ENCODE results near the gene MKRN2.
"Not testable (repeated sequence)": the region's sequence is repeated elsewhere in the genome, so short reads cannot be mapped to it uniquely, and the experiment has no call there.

MKRN2 gene

DNA sequence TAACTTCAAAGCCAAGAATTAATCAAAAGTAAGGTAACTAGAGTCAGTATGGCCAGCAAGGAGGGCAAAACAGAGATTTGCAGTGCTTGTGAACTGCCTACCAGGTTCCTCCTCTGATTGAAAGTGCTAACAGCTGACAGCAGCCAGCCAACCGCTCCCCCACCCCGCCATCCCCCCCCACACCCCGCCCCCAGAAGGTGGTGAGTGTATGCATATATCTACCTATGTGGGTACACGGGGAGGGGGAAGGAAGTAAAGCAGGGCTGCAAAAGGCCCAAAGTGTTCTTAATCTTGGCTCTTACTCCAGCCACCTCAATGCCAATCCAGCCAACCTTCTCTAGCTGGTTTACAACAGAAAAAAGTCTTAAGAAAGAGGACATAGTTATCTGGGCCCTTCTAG, 56.4 kb downstream of the MKRN2 start:
- no peak for DNase-seq (ENCODE audit: low read depth)
- Histone ChIP-seq H3K9me3 (ENCODE audit: control insufficient read depth, low read length) (no peaks in the 10 kb centered on the region), H3K9ac (ENCODE audit: low read length) (no peak overlapping the region), H3K4me3 (ENCODE audit: low read length) (no peak overlapping the region), H3K4me1 (ENCODE audit: control insufficient read depth, insufficient read depth, low read length) (peaks cover 8% of the 10 kb centered on the region), H3K36me3 (ENCODE audit: control insufficient read depth, insufficient read depth, low read length, severe bottlenecking) (peaks cover 73% of the 10 kb centered on the region), H3K27me3 (replicated peaks; ENCODE audit: control insufficient read depth, insufficient read depth, low read length) (no peaks in the 10 kb centered on the region)

- Histone ChIP-seq H3K27me3 (replicated peaks; ENCODE audit: control insufficient read depth, insufficient read depth, low read length) (no peaks in the 10 kb centered on the region), H3K4me1 (ENCODE audit: control insufficient read depth, insufficient read depth, low read length) (peaks cover 8% of the 10 kb centered on the region), H3K4me3 (ENCODE audit: low read length) (no peak overlapping the region), H3K9ac (ENCODE audit: low read length) (no peak overlapping the region), H3K36me3 (ENCODE audit: control insufficient read depth, insufficient read depth, low read length, severe bottlenecking) (peaks cover 57% of the 10 kb centered on the region), H3K9me3 (ENCODE audit: control insufficient read depth, low read length) (no peaks in the 10 kb centered on the region)
- no peak for DNase-seq (ENCODE audit: low read depth)
These were observed 58.4 kb downstream of the MKRN2 start for GRCh38 chr3:12615266-12615665.

DNA sequence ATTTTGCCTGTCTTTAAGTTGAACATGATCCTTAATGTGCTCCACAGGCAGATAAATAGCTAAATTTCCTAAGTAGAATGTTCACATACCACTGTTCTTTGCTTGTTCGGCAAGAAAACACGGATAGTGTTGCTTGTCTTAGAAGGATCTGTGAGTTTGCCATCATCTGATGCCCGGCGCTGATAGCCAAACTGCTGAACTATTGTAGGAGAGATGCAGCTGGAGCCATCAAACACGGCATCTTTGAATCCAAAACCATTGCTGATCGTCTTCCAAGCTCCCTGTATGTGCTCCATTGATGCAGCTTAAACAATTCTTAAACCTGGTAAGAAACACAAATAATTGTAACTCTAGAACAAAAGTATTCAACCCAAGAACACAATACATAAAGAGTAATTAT, 61.5 kb downstream of the MKRN2 start:
- H3K36me3 ChIP-seq (ENCODE audit: control insufficient read depth, insufficient read depth, low read length, severe bottlenecking): peaks cover 43% of the 10 kb centered on the region
- H3K27me3 ChIP-seq (replicated peaks; ENCODE audit: control insufficient read depth, insufficient read depth, low read length): no peaks in the 10 kb centered on the region
- DNase-seq (ENCODE audit: low read depth): no peak
- H3K4me3 ChIP-seq (ENCODE audit: low read length): no peak overlapping the region
- peaks cover 7% of the 10 kb centered on the region for H3K4me1 ChIP-seq (ENCODE audit: control insufficient read depth, insufficient read depth, low read length)
- H3K9me3 ChIP-seq (ENCODE audit: control insufficient read depth, low read length): no peaks in the 10 kb centered on the region
- no peak overlapping the region for H3K9ac ChIP-seq (ENCODE audit: low read length)

DNA sequence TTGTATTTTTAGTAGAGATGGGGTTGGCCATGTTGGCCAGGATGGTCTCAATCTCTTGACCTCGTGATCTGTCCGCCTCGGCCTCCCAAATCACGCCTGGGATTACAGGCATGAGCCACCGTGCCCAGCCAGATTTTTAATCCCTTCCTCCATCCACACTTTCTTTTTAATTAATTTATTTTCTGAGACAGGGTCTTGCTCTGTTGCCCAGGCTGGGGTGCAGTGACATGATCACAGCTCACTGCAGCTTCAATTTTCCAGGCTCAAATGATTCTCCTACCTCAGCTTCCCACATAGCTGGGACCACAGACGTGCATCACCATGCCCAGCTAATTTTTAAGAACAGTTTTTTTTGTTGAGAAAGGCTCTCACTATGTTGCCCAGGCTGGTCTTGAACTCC, 63.4 kb downstream of the MKRN2 start:
- no peak overlapping the region for H3K9ac ChIP-seq (ENCODE audit: low read length)
- H3K4me1 ChIP-seq (ENCODE audit: control insufficient read depth, insufficient read depth, low read length): peaks cover 7% of the 10 kb centered on the region
- no peaks in the 10 kb centered on the region for H3K9me3 ChIP-seq (ENCODE audit: control insufficient read depth, low read length)
- no peak for DNase-seq (ENCODE audit: low read depth)
- H3K27me3 ChIP-seq (replicated peaks; ENCODE audit: control insufficient read depth, insufficient read depth, low read length): no peaks in the 10 kb centered on the region
- peaks cover 26% of the 10 kb centered on the region for H3K36me3 ChIP-seq (ENCODE audit: control insufficient read depth, insufficient read depth, low read length, severe bottlenecking)
- H3K4me3 ChIP-seq (ENCODE audit: low read length): no peak overlapping the region

GRCh38 chr3:12620729-12621128, 63.8 kb downstream of the MKRN2 start:
- H3K9me3 ChIP-seq (ENCODE audit: control insufficient read depth, low read length): no peaks in the 10 kb centered on the region
- no peak for DNase-seq (ENCODE audit: low read depth)
- H3K27me3 ChIP-seq (replicated peaks; ENCODE audit: control insufficient read depth, insufficient read depth, low read length): no peaks in the 10 kb centered on the region
- H3K4me1 ChIP-seq (ENCODE audit: control insufficient read depth, insufficient read depth, low read length): peaks cover 7% of the 10 kb centered on the region
- H3K36me3 ChIP-seq (ENCODE audit: control insufficient read depth, insufficient read depth, low read length, severe bottlenecking): peaks cover 22% of the 10 kb centered on the region
- no peak overlapping the region for H3K4me3 ChIP-seq (ENCODE audit: low read length)
- no peak overlapping the region for H3K9ac ChIP-seq (ENCODE audit: low read length)

GRCh38 chr3:12622335-12622734, 65.4 kb downstream of the MKRN2 start:
- Histone ChIP-seq H3K4me1 (ENCODE audit: control insufficient read depth, insufficient read depth, low read length) (peaks cover 11% of the 10 kb centered on the region), H3K36me3 (ENCODE audit: control insufficient read depth, insufficient read depth, low read length, severe bottlenecking) (peaks cover 11% of the 10 kb centered on the region), H3K27me3 (replicated peaks; ENCODE audit: control insufficient read depth, insufficient read depth, low read length) (no peaks in the 10 kb centered on the region), H3K4me3 (ENCODE audit: low read length) (no peak overlapping the region), H3K9ac (ENCODE audit: low read length) (no peak overlapping the region), H3K9me3 (ENCODE audit: control insufficient read depth, low read length) (no peaks in the 10 kb centered on the region)
- DNase-seq (ENCODE audit: low read depth): no peak

GRCh38 chr3:12624056-12624455, 67.2 kb downstream of the MKRN2 start:
- H3K27me3 ChIP-seq (replicated peaks; ENCODE audit: control insufficient read depth, insufficient read depth, low read length): no peaks in the 10 kb centered on the region
- no peak overlapping the region for H3K4me3 ChIP-seq (ENCODE audit: low read length)
- no peak overlapping the region for H3K9ac ChIP-seq (ENCODE audit: low read length)
- peaks cover 17% of the 10 kb centered on the region for H3K4me1 ChIP-seq (ENCODE audit: control insufficient read depth, insufficient read depth, low read length)
- DNase-seq (ENCODE audit: low read depth): no peak
- H3K9me3 ChIP-seq (ENCODE audit: control insufficient read depth, low read length): no peaks in the 10 kb centered on the region
- no peaks in the 10 kb centered on the region for H3K36me3 ChIP-seq (ENCODE audit: control insufficient read depth, insufficient read depth, low read length, severe bottlenecking)

GRCh38 chr3:12624964-12625363, 68.1 kb downstream of the MKRN2 start:
- H3K4me3 ChIP-seq (ENCODE audit: low read length); H3K9ac ChIP-seq (ENCODE audit: low read length): not testable (repeated sequence)

DNA sequence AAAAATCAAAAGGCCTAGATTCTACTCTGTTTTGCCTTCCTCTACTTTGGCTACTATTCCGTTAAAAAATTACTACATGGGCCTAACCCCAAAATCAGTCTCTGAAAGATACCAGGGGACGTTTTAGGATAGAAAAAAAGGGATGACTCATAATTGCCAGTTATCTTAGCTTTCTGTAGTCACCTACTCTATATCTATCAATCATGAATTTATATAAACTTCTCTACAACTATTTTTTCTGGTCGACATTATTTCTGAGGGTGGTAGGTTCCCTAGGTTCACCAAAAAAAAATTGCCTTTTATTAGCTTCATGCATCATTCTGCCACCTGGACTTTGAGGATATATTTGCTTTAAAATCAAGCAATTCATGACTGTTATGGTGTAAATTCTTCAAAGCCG, 70.5 kb downstream of the MKRN2 start:
- H3K9ac ChIP-seq (ENCODE audit: low read length): no peak overlapping the region
- H3K36me3 ChIP-seq (ENCODE audit: control insufficient read depth, insufficient read depth, low read length, severe bottlenecking): no peaks in the 10 kb centered on the region
- H3K9me3 ChIP-seq (ENCODE audit: control insufficient read depth, low read length): no peaks in the 10 kb centered on the region
- DNase-seq (ENCODE audit: low read depth): no peak
- H3K4me3 ChIP-seq (ENCODE audit: low read length): no peak overlapping the region
- peaks cover 16% of the 10 kb centered on the region for H3K4me1 ChIP-seq (ENCODE audit: control insufficient read depth, insufficient read depth, low read length)
- H3K27me3 ChIP-seq (replicated peaks; ENCODE audit: control insufficient read depth, insufficient read depth, low read length): no peaks in the 10 kb centered on the region

More at GRCh38 chr3:12624964-12625363, 68.1 kb downstream of the MKRN2 start:
- H3K36me3 ChIP-seq (ENCODE audit: control insufficient read depth, insufficient read depth, low read length, severe bottlenecking); H3K27me3 ChIP-seq (replicated peaks; ENCODE audit: control insufficient read depth, insufficient read depth, low read length); H3K9me3 ChIP-seq (ENCODE audit: control insufficient read depth, low read length); DNase-seq (ENCODE audit: low read depth): not testable (repeated sequence)
- H3K4me1 ChIP-seq (ENCODE audit: control insufficient read depth, insufficient read depth, low read length): peaks cover 23% of the 10 kb centered on the region

GRCh38 chr3:12628813-12629212, 71.9 kb downstream of the MKRN2 start:
- Histone ChIP-seq H3K4me1 (ENCODE audit: control insufficient read depth, insufficient read depth, low read length) (peaks cover 16% of the 10 kb centered on the region), H3K4me3 (ENCODE audit: low read length) (no peak overlapping the region), H3K9ac (ENCODE audit: low read length) (no peak overlapping the region), H3K36me3 (ENCODE audit: control insufficient read depth, insufficient read depth, low read length, severe bottlenecking) (no peaks in the 10 kb centered on the region), H3K27me3 (replicated peaks; ENCODE audit: control insufficient read depth, insufficient read depth, low read length) (no peaks in the 10 kb centered on the region), H3K9me3 (ENCODE audit: control insufficient read depth, low read length) (no peaks in the 10 kb centered on the region)
- DNase-seq (ENCODE audit: low read depth): no peak

- H3K27me3 ChIP-seq (replicated peaks; ENCODE audit: control insufficient read depth, insufficient read depth, low read length): no peaks in the 10 kb centered on the region
- H3K9me3 ChIP-seq (ENCODE audit: control insufficient read depth, low read length): no peaks in the 10 kb centered on the region
- H3K4me3 ChIP-seq (ENCODE audit: low read length): no peak overlapping the region
- H3K9ac ChIP-seq (ENCODE audit: low read length): no peak overlapping the region
- no peaks in the 10 kb centered on the region for H3K36me3 ChIP-seq (ENCODE audit: control insufficient read depth, insufficient read depth, low read length, severe bottlenecking)
- peak; percentile 80 for DNase-seq (ENCODE audit: low read depth)
- peaks cover 16% of the 10 kb centered on the region for H3K4me1 ChIP-seq (ENCODE audit: control insufficient read depth, insufficient read depth, low read length)
These were observed 72.7 kb downstream of the MKRN2 start for GRCh38 chr3:12629560-12629959.

- H3K27me3 ChIP-seq (replicated peaks; ENCODE audit: control insufficient read depth, insufficient read depth, low read length): no peaks in the 10 kb centered on the region
- no peak overlapping the region for H3K4me3 ChIP-seq (ENCODE audit: low read length)
- no peaks in the 10 kb centered on the region for H3K36me3 ChIP-seq (ENCODE audit: control insufficient read depth, insufficient read depth, low read length, severe bottlenecking)
- no peak for DNase-seq (ENCODE audit: low read depth)
- H3K9ac ChIP-seq (ENCODE audit: low read length): no peak overlapping the region
- no peaks in the 10 kb centered on the region for H3K9me3 ChIP-seq (ENCODE audit: control insufficient read depth, low read length)
- H3K4me1 ChIP-seq (ENCODE audit: control insufficient read depth, insufficient read depth, low read length): peaks cover 16% of the 10 kb centered on the region
These were observed 73.4 kb downstream of the MKRN2 start for GRCh38 chr3:12630292-12630691.

Data from adipocyte (in vitro differentiated cells).